ENCODE measurements around the gene PKDCC. TPM values are rescaled to one million over a fixed set of nuclear protein-coding genes. Genes with fewer than 3 reads are reported as not detected.
A peak's percentile ranks its signal among the peaks of the same experiment; 100 is the strongest.

Gene PKDCC
- total RNA-seq, 1 donor from 2014 or later, result 42.2 TPM

- peaks cover 38% of the 10 kb centered on the region for H3K4me1 Mint-ChIP-seq (ENCODE audit: unreplicated experiment)
- no peak for DNase-seq (ENCODE audit: extremely low spot score, unreplicated experiment)
- TF ChIP-seq CTCF (IDR thresholded peaks at IDR 0.05), result no peak
- H3K27ac Mint-ChIP-seq (ENCODE audit: unreplicated experiment), result no peak overlapping the region
- no peaks in the 10 kb centered on the region for H3K36me3 Mint-ChIP-seq (ENCODE audit: unreplicated experiment)
- H3K27me3 Mint-ChIP-seq (ENCODE audit: unreplicated experiment), result peaks cover 14% of the 10 kb centered on the region
- no peak overlapping the region for H3K4me3 Mint-ChIP-seq (ENCODE audit: unreplicated experiment)
- no peaks in the 10 kb centered on the region for H3K9me3 Mint-ChIP-seq (ENCODE audit: unreplicated experiment)
Measured at GRCh38 chr2:42087137-42087856, 39.5 kb downstream of the PKDCC start.

GRCh38 chr2:42087857-42088195, 40.0 kb downstream of the PKDCC start:
- H3K4me1 Mint-ChIP-seq (ENCODE audit: unreplicated experiment), result peaks cover 39% of the 10 kb centered on the region
- no peak overlapping the region for H3K27ac Mint-ChIP-seq (ENCODE audit: unreplicated experiment)
- DNase-seq (ENCODE audit: extremely low spot score, unreplicated experiment), result no peak
- TF ChIP-seq CTCF (IDR thresholded peaks at IDR 0.05), result no peak
- no peaks in the 10 kb centered on the region for H3K9me3 Mint-ChIP-seq (ENCODE audit: unreplicated experiment)
- no peak overlapping the region for H3K4me3 Mint-ChIP-seq (ENCODE audit: unreplicated experiment)
- H3K27me3 Mint-ChIP-seq (ENCODE audit: unreplicated experiment), result peaks cover 17% of the 10 kb centered on the region
- no peaks in the 10 kb centered on the region for H3K36me3 Mint-ChIP-seq (ENCODE audit: unreplicated experiment)

- peaks cover 21% of the 10 kb centered on the region for H3K27me3 Mint-ChIP-seq (ENCODE audit: unreplicated experiment)
- H3K4me3 Mint-ChIP-seq (ENCODE audit: unreplicated experiment), result no peak overlapping the region
- no peak overlapping the region for H3K27ac Mint-ChIP-seq (ENCODE audit: unreplicated experiment)
- H3K36me3 Mint-ChIP-seq (ENCODE audit: unreplicated experiment), result no peaks in the 10 kb centered on the region
- peaks cover 25% of the 10 kb centered on the region for H3K4me1 Mint-ChIP-seq (ENCODE audit: unreplicated experiment)
- DNase-seq (ENCODE audit: extremely low spot score, unreplicated experiment), result no peak
- TF ChIP-seq CTCF (IDR thresholded peaks at IDR 0.05), result peak; percentile 56
- H3K9me3 Mint-ChIP-seq (ENCODE audit: unreplicated experiment), result no peaks in the 10 kb centered on the region
Measured at GRCh38 chr2:42089340-42089925, 41.6 kb downstream of the PKDCC start.

GRCh38 chr2:42090216-42090615, 42.4 kb downstream of the PKDCC start:
- Mint-ChIP-seq H3K36me3 (ENCODE audit: unreplicated experiment) (no peaks in the 10 kb centered on the region), H3K27ac (ENCODE audit: unreplicated experiment) (no peak overlapping the region), H3K27me3 (ENCODE audit: unreplicated experiment) (peaks cover 21% of the 10 kb centered on the region), H3K4me1 (ENCODE audit: unreplicated experiment) (peaks cover 20% of the 10 kb centered on the region), H3K4me3 (ENCODE audit: unreplicated experiment) (no peak overlapping the region), H3K9me3 (ENCODE audit: unreplicated experiment) (no peaks in the 10 kb centered on the region)
- TF ChIP-seq CTCF (IDR thresholded peaks at IDR 0.05), result no peak
- no peak for DNase-seq (ENCODE audit: extremely low spot score, unreplicated experiment)

- Mint-ChIP-seq H3K27me3 (ENCODE audit: unreplicated experiment) (peaks cover 21% of the 10 kb centered on the region), H3K4me1 (ENCODE audit: unreplicated experiment) (peaks cover 6% of the 10 kb centered on the region), H3K36me3 (ENCODE audit: unreplicated experiment) (no peaks in the 10 kb centered on the region), H3K4me3 (ENCODE audit: unreplicated experiment) (no peak overlapping the region), H3K27ac (ENCODE audit: unreplicated experiment) (no peak overlapping the region), H3K9me3 (ENCODE audit: unreplicated experiment) (no peaks in the 10 kb centered on the region)
- no peak for DNase-seq (ENCODE audit: extremely low spot score, unreplicated experiment)
- TF ChIP-seq CTCF (IDR thresholded peaks at IDR 0.05), result no peak
Measured at GRCh38 chr2:42091671-42092070, 43.9 kb downstream of the PKDCC start.

All from osteocyte (in vitro differentiated cells).